Liver (tissue), 9 donors: ENCODE results near the gene WDR26. TPM values are rescaled to one million over a fixed set of nuclear protein-coding genes. Genes with fewer than 3 reads are reported as not detected.
"Not testable (repeated sequence)": the region's sequence is repeated elsewhere in the genome, so short reads cannot be mapped to it uniquely, and the experiment has no call there.

Experiments
- DNase-seq: peaks from one replicate; pipeline ENCODE4 v3.0.0-alpha.2; 2017; ENCODE audit warnings: low spot score
- H3K27ac ChIP-seq, 2 donors: one replicate each; pipeline ENCODE4 v1.7.0; 2013; ENCODE audit warnings: inconsistent platforms in 2 of 2, low read length in 2 of 2, control low read depth in 1 of 2, low read depth in 1 of 2, mild to moderate bottlenecking in 1 of 2
- H3K27me3 ChIP-seq, 4 donors: one replicate each; pipeline versions ENCODE4 v1.6.1 to v1.7.0; 2013; ENCODE audit warnings: low read length in 3 of 4, inconsistent platforms in 1 of 4, mild to moderate bottlenecking in 1 of 4, moderate library complexity in 1 of 4; ENCODE audit not compliant: control insufficient read depth in 4 of 4, insufficient read depth in 4 of 4
- H3K36me3 ChIP-seq, 4 donors: one replicate each; pipeline versions ENCODE4 v1.6.1 to v1.7.0; 2013; ENCODE audit warnings: low read length in 3 of 4, mild to moderate bottlenecking in 3 of 4, low read depth in 1 of 4, moderate library complexity in 1 of 4; ENCODE audit not compliant: control insufficient read depth in 4 of 4, insufficient read depth in 3 of 4
- H3K4me1 ChIP-seq, 4 donors: one replicate each; pipeline versions ENCODE4 v1.6.1 to v1.7.0; 2013; ENCODE audit warnings: low read length in 3 of 4, mild to moderate bottlenecking in 3 of 4, moderate library complexity in 1 of 4; ENCODE audit not compliant: control insufficient read depth in 4 of 4, insufficient read depth in 4 of 4
- H3K4me3 ChIP-seq, 3 donors: one replicate each; pipeline versions ENCODE4 v1.6.1 to v1.7.0; 2013; ENCODE audit warnings: low read length in 3 of 3, control low read depth in 1 of 3, low read depth in 1 of 3, mild to moderate bottlenecking in 1 of 3
- H3K9ac ChIP-seq, 2 donors: one replicate each; pipeline ENCODE4 v1.7.0; 2013; ENCODE audit warnings: low read length in 2 of 2, mild to moderate bottlenecking in 2 of 2, moderate library complexity in 2 of 2, control low read depth in 1 of 2, low read depth in 1 of 2
- H3K9me3 ChIP-seq, 4 donors: one replicate each; pipeline versions ENCODE4 v1.6.1 to v1.7.0; 2013; ENCODE audit warnings: low read length in 3 of 4; ENCODE audit not compliant: control insufficient read depth in 4 of 4
- EGR1 ChIP-seq, 2 donors: IDR thresholded peaks; 2 replicates each; pipeline ENCODE4 v1.6.1; 2016 to 2018; ENCODE audit warnings: antibody characterized with exemption in 2 of 2, low read depth in 2 of 2
- FOXA1 ChIP-seq: IDR thresholded peaks from 2 replicates; pipeline ENCODE4 v1.6.1; 2016; ENCODE audit warnings: antibody characterized with exemption
- GABPA ChIP-seq, 2 donors: IDR thresholded peaks in 1 of 2; conservative IDR thresholded peaks in 1 of 2; 2 replicates each; pipeline ENCODE4 v1.6.1; 2016; ENCODE audit warnings: antibody characterized with exemption in 2 of 2, mild to moderate bottlenecking in 1 of 2, moderate library complexity in 1 of 2
- HNF4A ChIP-seq, 2 donors: conservative IDR thresholded peaks; 2 replicates each; pipeline ENCODE4 v1.6.1; 2016; ENCODE audit warnings: antibody characterized with exemption in 2 of 2, mild to moderate bottlenecking in 2 of 2
- HNF4G ChIP-seq: IDR thresholded peaks from 2 replicates; pipeline ENCODE4 v1.6.1; 2016; ENCODE audit warnings: antibody characterized with exemption
- JUND ChIP-seq, 2 donors: IDR thresholded peaks; 2 replicates each; pipeline ENCODE4 v1.6.1; 2016; ENCODE audit warnings: antibody characterized with exemption in 2 of 2
- MAX ChIP-seq: IDR thresholded peaks from 2 replicates; pipeline ENCODE4 v1.6.1; 2016; ENCODE audit warnings: antibody characterized with exemption
- NR2F2 ChIP-seq: IDR thresholded peaks from 2 replicates; pipeline ENCODE4 v1.6.1; 2016; ENCODE audit warnings: antibody characterized with exemption
- SP1 ChIP-seq: IDR thresholded peaks from 2 replicates; pipeline ENCODE4 v1.6.1; 2018; ENCODE audit warnings: antibody characterized with exemption, mild to moderate bottlenecking
- TAF1 ChIP-seq: conservative IDR thresholded peaks from 2 replicates; pipeline ENCODE4 v1.6.1; 2016; ENCODE audit warnings: antibody characterized with exemption, mild to moderate bottlenecking
- YY1 ChIP-seq: IDR thresholded peaks from 2 replicates; pipeline ENCODE4 v1.6.1; 2016; ENCODE audit warnings: antibody characterized with exemption, mild to moderate bottlenecking
- WGBS: extraction: QIAGEN DNeasy Blood & Tissue Kit; methylation state at CpG from one replicate; pipeline ENCODE4 v1.1.7; 2013; 5-methylcytosine and 5-hydroxymethylcytosine counted together
- polyA plus RNA-seq, 2 donors: library from polyadenylated mRNA; stranded (reverse) in 1 of 2; unstranded in 1 of 2; fragments of 200-250 nt in 1 of 2; fragments of >200 nt in 1 of 2; fragmentation: Nextera tagmentation in 1 of 2; extraction: Ambion mirVana in 1 of 2; gene quantifications; one replicate each; pipeline versions ENCODE4 v1.2.1 to v1.2.3, GENCODE V29; 2013 to 2015
- total RNA-seq, 2 donors: library from RNA; depleted of rRNA; stranded (reverse); fragments of >200 nt; gene quantifications; one replicate each; pipeline ENCODE4 v1.2.3, GENCODE V29; 2014
- TF ChIP-seq, protein P1 (sequence below): IDR thresholded peaks from 2 replicates; pipeline ENCODE4 v1.6.1; 2016; ENCODE audit warnings: antibody characterized with exemption, mild to moderate bottlenecking
- TF ChIP-seq, protein P2 (sequence below): fragments of 150-350 bp; IDR thresholded peaks from 2 replicates; pipeline ENCODE4 v1.5.1; 2017; ENCODE audit warnings: improper control_type of control experiment, low read depth, low read length; ENCODE audit not compliant: missing input control
- donor health status: healthy.
- donor health status: healthy.
- donor health status: healthy.
- donor health status: healthy.
- donor health status: healthy.

WDR26 gene
- total and polyA plus RNA-seq, 4 donors, result 9.4 to 119 (median 34.9) TPM

GRCh38 chr1:224352436-224353085, 82.0 kb downstream of the WDR26 start:
- not testable (repeated sequence) for H3K36me3 ChIP-seq, H3K9ac ChIP-seq, H3K27me3 ChIP-seq, DNase-seq, H3K4me3 ChIP-seq, H3K27ac ChIP-seq, H3K4me1 ChIP-seq, H3K9me3 ChIP-seq
- WGBS, result 95% methylated on average over 49 of the region's 49 CpGs

DNA sequence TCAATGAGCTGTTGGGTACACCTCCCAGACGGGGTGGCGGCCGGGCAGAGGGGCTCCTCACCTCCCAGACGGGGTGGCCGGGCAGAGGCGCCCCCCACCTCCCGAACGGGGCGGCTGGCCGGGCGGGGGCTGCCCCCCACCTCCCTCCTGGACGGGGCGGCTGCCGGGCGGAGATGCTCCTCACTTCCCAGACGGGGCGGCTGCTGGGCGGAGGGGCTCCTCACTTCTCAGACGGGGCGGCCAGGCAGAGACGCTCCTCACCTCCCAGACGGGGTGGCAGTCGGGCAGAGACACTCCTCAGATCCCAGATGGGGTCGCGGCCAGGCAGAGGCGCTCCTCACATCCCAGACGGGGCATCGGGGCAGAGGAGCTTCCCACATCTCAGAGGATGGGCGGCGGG, 84.9 kb downstream of the WDR26 start:
- not testable (repeated sequence) for H3K9me3 ChIP-seq, H3K4me1 ChIP-seq, H3K9ac ChIP-seq, H3K27ac ChIP-seq, H3K36me3 ChIP-seq, H3K27me3 ChIP-seq, DNase-seq, H3K4me3 ChIP-seq
- 97% methylated on average over 30 of the region's 30 CpGs for WGBS

DNA sequence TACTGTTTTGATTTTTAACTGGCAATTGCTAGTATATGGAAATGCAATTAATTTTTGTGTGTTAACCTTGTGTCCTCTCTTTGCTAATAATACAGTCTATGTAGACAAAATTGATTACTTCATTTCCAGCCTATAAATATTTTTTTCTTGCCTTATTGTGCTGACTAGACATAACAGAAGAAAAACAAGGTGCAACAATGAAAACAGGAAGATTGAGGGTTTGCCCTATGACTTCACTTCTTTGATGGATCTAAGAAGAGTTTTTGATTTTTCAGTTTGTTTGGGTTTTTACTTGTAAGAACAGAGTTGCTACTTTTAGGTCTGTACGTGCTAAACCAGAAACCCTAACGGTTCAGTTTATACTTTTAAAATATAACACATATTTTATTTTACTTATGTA, 86.5 kb downstream of the WDR26 start:
- no peak for DNase-seq
- no peaks in the 10 kb centered on the region for H3K27me3 ChIP-seq
- H3K4me1 ChIP-seq, result no peaks in the 10 kb centered on the region
- no peaks in the 10 kb centered on the region for H3K36me3 ChIP-seq
- H3K9ac ChIP-seq, result no peak overlapping the region
- no peak for TF ChIP-seq HNF4G
- TF ChIP-seq HNF4A (conservative IDR thresholded peaks at IDR 0.05), result no peak
- no peak for TF ChIP-seq MAX
- TF ChIP-seq TAF1, result no peak
- TF ChIP-seq YY1, result no peak
- no peak for TF ChIP-seq SP1
- no peak for TF ChIP-seq NR2F2
- no peak for TF ChIP-seq EGR1 (IDR thresholded peaks at IDR 0.05; ENCODE audit: low read depth in 2 of 2)
- TF ChIP-seq, protein P1, sequence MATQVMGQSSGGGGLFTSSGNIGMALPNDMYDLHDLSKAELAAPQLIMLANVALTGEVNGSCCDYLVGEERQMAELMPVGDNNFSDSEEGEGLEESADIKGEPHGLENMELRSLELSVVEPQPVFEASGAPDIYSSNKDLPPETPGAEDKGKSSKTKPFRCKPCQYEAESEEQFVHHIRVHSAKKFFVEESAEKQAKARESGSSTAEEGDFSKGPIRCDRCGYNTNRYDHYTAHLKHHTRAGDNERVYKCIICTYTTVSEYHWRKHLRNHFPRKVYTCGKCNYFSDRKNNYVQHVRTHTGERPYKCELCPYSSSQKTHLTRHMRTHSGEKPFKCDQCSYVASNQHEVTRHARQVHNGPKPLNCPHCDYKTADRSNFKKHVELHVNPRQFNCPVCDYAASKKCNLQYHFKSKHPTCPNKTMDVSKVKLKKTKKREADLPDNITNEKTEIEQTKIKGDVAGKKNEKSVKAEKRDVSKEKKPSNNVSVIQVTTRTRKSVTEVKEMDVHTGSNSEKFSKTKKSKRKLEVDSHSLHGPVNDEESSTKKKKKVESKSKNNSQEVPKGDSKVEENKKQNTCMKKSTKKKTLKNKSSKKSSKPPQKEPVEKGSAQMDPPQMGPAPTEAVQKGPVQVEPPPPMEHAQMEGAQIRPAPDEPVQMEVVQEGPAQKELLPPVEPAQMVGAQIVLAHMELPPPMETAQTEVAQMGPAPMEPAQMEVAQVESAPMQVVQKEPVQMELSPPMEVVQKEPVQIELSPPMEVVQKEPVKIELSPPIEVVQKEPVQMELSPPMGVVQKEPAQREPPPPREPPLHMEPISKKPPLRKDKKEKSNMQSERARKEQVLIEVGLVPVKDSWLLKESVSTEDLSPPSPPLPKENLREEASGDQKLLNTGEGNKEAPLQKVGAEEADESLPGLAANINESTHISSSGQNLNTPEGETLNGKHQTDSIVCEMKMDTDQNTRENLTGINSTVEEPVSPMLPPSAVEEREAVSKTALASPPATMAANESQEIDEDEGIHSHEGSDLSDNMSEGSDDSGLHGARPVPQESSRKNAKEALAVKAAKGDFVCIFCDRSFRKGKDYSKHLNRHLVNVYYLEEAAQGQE, result no peak
- no peak for TF ChIP-seq GABPA (IDR thresholded peaks at IDR 0.05 in 1 of 2, conservative IDR thresholded peaks at IDR 0.05 in 1 of 2)
- no peak for TF ChIP-seq FOXA1
- TF ChIP-seq, protein P2, sequence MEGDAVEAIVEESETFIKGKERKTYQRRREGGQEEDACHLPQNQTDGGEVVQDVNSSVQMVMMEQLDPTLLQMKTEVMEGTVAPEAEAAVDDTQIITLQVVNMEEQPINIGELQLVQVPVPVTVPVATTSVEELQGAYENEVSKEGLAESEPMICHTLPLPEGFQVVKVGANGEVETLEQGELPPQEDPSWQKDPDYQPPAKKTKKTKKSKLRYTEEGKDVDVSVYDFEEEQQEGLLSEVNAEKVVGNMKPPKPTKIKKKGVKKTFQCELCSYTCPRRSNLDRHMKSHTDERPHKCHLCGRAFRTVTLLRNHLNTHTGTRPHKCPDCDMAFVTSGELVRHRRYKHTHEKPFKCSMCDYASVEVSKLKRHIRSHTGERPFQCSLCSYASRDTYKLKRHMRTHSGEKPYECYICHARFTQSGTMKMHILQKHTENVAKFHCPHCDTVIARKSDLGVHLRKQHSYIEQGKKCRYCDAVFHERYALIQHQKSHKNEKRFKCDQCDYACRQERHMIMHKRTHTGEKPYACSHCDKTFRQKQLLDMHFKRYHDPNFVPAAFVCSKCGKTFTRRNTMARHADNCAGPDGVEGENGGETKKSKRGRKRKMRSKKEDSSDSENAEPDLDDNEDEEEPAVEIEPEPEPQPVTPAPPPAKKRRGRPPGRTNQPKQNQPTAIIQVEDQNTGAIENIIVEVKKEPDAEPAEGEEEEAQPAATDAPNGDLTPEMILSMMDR, result no peak
- TF ChIP-seq JUND (IDR thresholded peaks at IDR 0.05), result no peak
- H3K4me3 ChIP-seq, result no peak overlapping the region
- WGBS, result 94% methylated on average over 2 of the region's 2 CpGs
- no peak overlapping the region for H3K27ac ChIP-seq
- H3K9me3 ChIP-seq, result peaks cover 4 to 15% (median 6%) of the 10 kb centered on the region in 4 donors
